ENCODE results near the gene NPL. TPM values are rescaled to one million over a fixed set of nuclear protein-coding genes. Genes with fewer than 3 reads are reported as not detected.

Gene NPL
- 1.1 and 1.6 TPM in 2 replicates for polyA plus RNA-seq (2014; cell fraction: cytosol; rRNA removed)
- 2.9 and 4.4 TPM in 2 replicates for polyA plus RNA-seq (2014; cell fraction: nucleus; rRNA removed)

GRCh38 chr1:182789138-182790076, at the start of gene NPL:
NPL (plus strand) TSS chr1:182789773; CDS start chr1:182794372, 4,599 bp downstream.
- peak; percentile 71 for DNase-seq (ENCODE audit: low spot score)

GRCh38 chr1:182740120-182740519, 49.5 kb upstream of the NPL start:
- DNase-seq (ENCODE audit: low spot score): no peak

- no peak for DNase-seq (ENCODE audit: low spot score)
Observed at GRCh38 chr1:182742780-182743179, 46.8 kb upstream of the NPL start.

GRCh38 chr1:182752077-182752988, 37.2 kb upstream of the NPL start:
- no peak for DNase-seq (ENCODE audit: low spot score)

- no peak for DNase-seq (ENCODE audit: low spot score)
Observed at GRCh38 chr1:182754087-182754486, 35.5 kb upstream of the NPL start.

- no peak for DNase-seq (ENCODE audit: low spot score)
Observed at GRCh38 chr1:182754543-182755314, 34.8 kb upstream of the NPL start.

- DNase-seq (ENCODE audit: low spot score): no peak
Observed at GRCh38 chr1:182755632-182756031, 33.9 kb upstream of the NPL start.

- DNase-seq (ENCODE audit: low spot score): no peak
Observed at GRCh38 chr1:182756423-182756822, 33.1 kb upstream of the NPL start.

- no peak for DNase-seq (ENCODE audit: low spot score)
Observed at GRCh38 chr1:182761396-182762395, 27.9 kb upstream of the NPL start.

GRCh38 chr1:182762536-182762935, 27.0 kb upstream of the NPL start:
- DNase-seq (ENCODE audit: low spot score): no peak

GRCh38 chr1:182764029-182764727, 25.4 kb upstream of the NPL start:
- DNase-seq (ENCODE audit: low spot score): no peak

GRCh38 chr1:182765391-182765790, 24.2 kb upstream of the NPL start:
- DNase-seq (ENCODE audit: low spot score): no peak

GRCh38 chr1:182766050-182766449, 23.5 kb upstream of the NPL start:
- DNase-seq (ENCODE audit: low spot score): no peak

- no peak for DNase-seq (ENCODE audit: low spot score)
Observed at GRCh38 chr1:182766881-182767645, 22.5 kb upstream of the NPL start.

- DNase-seq (ENCODE audit: low spot score): no peak
Observed at GRCh38 chr1:182768963-182769362, 20.6 kb upstream of the NPL start.

- no peak for DNase-seq (ENCODE audit: low spot score)
Observed at GRCh38 chr1:182770232-182770631, 19.3 kb upstream of the NPL start.

- DNase-seq (ENCODE audit: low spot score): no peak
Observed at GRCh38 chr1:182771187-182771984, 18.2 kb upstream of the NPL start.

- DNase-seq (ENCODE audit: low spot score): no peak
Observed at GRCh38 chr1:182777386-182777785, 12.2 kb upstream of the NPL start.

All from SK-N-DZ (cell line).